ENCODE data around the gene MAOA.

- TF ChIP-seq EZH2 (IDR thresholded peaks at IDR 0.05; ENCODE audit: borderline replicate concordance, low read depth, low read length, severe bottlenecking) (no peak), CTCF (IDR thresholded peaks at IDR 0.05; ENCODE audit: borderline replicate concordance, extremely low read depth, low read length, poor library complexity, severe bottlenecking) (no peak)
Observed at GRCh38 chrX:43753637-43754036, 97.5 kb downstream of the MAOA start.

All from DND-41 (cell line).